ENCODE data around the gene ZCCHC14. TPM values are rescaled to one million over a fixed set of nuclear protein-coding genes. Genes with fewer than 3 reads are reported as not detected.

ZCCHC14 gene
- total and polyA plus RNA-seq, 10 of the 15 experiments (the other 5 are each of a cell fraction or from before 2014, with no cell fraction given): 0.02 to 0.26 (median 0.05) TPM; not detected in 3

GRCh38 chr16:87387942-87388817 lies 104.6 kb downstream of the ZCCHC14 start (continued):
- no peak for TF ChIP-seq TBL1XR1 (IDR thresholded peaks at IDR 0.05; ENCODE audit: low read depth, low read length)
- TF ChIP-seq SMARCA5 (IDR thresholded peaks at IDR 0.05): no peak
- TF ChIP-seq ZNF384 (IDR thresholded peaks at IDR 0.05; ENCODE audit: borderline replicate concordance, low read depth, low read length): peak; percentile 0; the same call in 1 of the 2 replicates
- TF ChIP-seq JUNB (IDR thresholded peaks at IDR 0.05): peak; percentile 48
- TF ChIP-seq HDGF (IDR thresholded peaks at IDR 0.05): no peak
- peak; percentile 81; the same call in 1 of the 2 replicates for TF ChIP-seq ATF2 (IDR thresholded peaks at IDR 0.05; ENCODE audit: low read length)
- TF ChIP-seq SIX5 (IDR thresholded peaks at IDR 0.05; ENCODE audit: low read depth, low read length, severe bottlenecking): peak; percentile 63
- peak; percentile 88 for TF ChIP-seq FOXK2 (IDR thresholded peaks at IDR 0.05)
- TF ChIP-seq RFX5 (IDR thresholded peaks at IDR 0.05; ENCODE audit: low read depth, low read length): 0 out of 2 replicates have a peak, but pooled peaks have one; percentile 39
- peak; percentile 8 for TF ChIP-seq E4F1 (IDR thresholded peaks at IDR 0.05; ENCODE audit: borderline replicate concordance, partially characterized antibody)
- no peak for TF ChIP-seq NRF1 (conservative IDR thresholded peaks at IDR 0.05; ENCODE audit: low read depth, low read length)
- TF ChIP-seq CHD4 (IDR thresholded peaks at IDR 0.05): no peak
- peak; percentile 14; the same call in 1 of the 3 replicates for TF ChIP-seq POU2F2 (IDR thresholded peaks at IDR 0.05; ENCODE audit: borderline replicate concordance, low read depth, low read length)
- peak; percentile 92 for TF ChIP-seq FOS (IDR thresholded peaks at IDR 0.05; ENCODE audit: borderline replicate concordance, extremely low read depth, insufficient read length)
- peak; percentile 73; the same call in 1 of the 2 replicates for TF ChIP-seq ZBTB40 (IDR thresholded peaks at IDR 0.05; ENCODE audit: borderline replicate concordance)
- peak; percentile 69 for TF ChIP-seq IKZF1 (conservative IDR thresholded peaks at IDR 0.05)
- TF ChIP-seq MTA2 (IDR thresholded peaks at IDR 0.05; ENCODE audit: low read depth): peak; percentile 12; the same call in 1 of the 2 replicates
- TF ChIP-seq, protein P1, sequence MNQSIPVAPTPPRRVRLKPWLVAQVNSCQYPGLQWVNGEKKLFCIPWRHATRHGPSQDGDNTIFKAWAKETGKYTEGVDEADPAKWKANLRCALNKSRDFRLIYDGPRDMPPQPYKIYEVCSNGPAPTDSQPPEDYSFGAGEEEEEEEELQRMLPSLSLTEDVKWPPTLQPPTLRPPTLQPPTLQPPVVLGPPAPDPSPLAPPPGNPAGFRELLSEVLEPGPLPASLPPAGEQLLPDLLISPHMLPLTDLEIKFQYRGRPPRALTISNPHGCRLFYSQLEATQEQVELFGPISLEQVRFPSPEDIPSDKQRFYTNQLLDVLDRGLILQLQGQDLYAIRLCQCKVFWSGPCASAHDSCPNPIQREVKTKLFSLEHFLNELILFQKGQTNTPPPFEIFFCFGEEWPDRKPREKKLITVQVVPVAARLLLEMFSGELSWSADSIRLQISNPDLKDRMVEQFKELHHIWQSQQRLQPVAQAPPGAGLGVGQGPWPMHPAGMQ (IDR thresholded peaks at IDR 0.05; ENCODE audit: borderline replicate concordance): no peak
- TF ChIP-seq SREBF2 (IDR thresholded peaks at IDR 0.05; ENCODE audit: low read length): no peak
